ENCODE results near the gene TNFRSF1B. TPM values are rescaled to one million over a fixed set of nuclear protein-coding genes. Genes with fewer than 3 reads are reported as not detected.
A peak's percentile ranks its signal among the peaks of the same experiment; 100 is the strongest.

TNFRSF1B gene
- total RNA-seq, 1 experiment from 2014 or later, result not detected

GRCh38 chr1:12208271-12208670 is 41.5 kb downstream of the TNFRSF1B start:
- H3K36me3 ChIP-seq (ENCODE audit: insufficient read depth, low read length, poor library complexity, severe bottlenecking), result no peaks in the 10 kb centered on the region
- no peaks in the 10 kb centered on the region for H3K9me3 ChIP-seq (ENCODE audit: low read depth, low read length, poor library complexity, severe bottlenecking)
- TF ChIP-seq EZH2 (IDR thresholded peaks at IDR 0.05; ENCODE audit: borderline replicate concordance, low read depth, low read length, poor library complexity, severe bottlenecking) (no peak), CTCF (conservative IDR thresholded peaks at IDR 0.05; ENCODE audit: low read depth, low read length) (no peak)
- CTCF ChIA-PET, result no interaction called here
- no peak overlapping the region for H3K27ac ChIP-seq (ENCODE audit: low read depth, low read length, poor library complexity, severe bottlenecking)
- H3K4me3 ChIP-seq (ENCODE audit: low read depth, low read length, poor library complexity, severe bottlenecking), result no peak overlapping the region
- no peaks in the 10 kb centered on the region for H3K27me3 ChIP-seq (replicated peaks; ENCODE audit: insufficient read depth, low read depth, low read length, poor library complexity)
- POLR2A ChIA-PET (ENCODE audit: low non-redundant PET), result no interaction called here
- BruUV-seq (replicated peaks), result no TSS peak
- intact Hi-C loops (cut with micrococcal nuclease; ENCODE audit: unreplicated experiment), result loop anchor here (1.0 kb wide), 1 partner anchor 84 kb away; no protein-coding TSS in a partner anchor
- H3K4me1 ChIP-seq (ENCODE audit: insufficient read depth, low read length, poor library complexity, severe bottlenecking), result no peaks in the 10 kb centered on the region
- DNase-seq (ENCODE audit: low spot score), result no peak

GRCh38 chr1:12208764-12209494 is 42.1 kb downstream of the TNFRSF1B start:
- peak; percentile 84 for DNase-seq (ENCODE audit: low spot score)
- POLR2A ChIA-PET (ENCODE audit: low non-redundant PET), result no interaction called here
- intact Hi-C loops (cut with micrococcal nuclease; ENCODE audit: unreplicated experiment), result loop anchor here (1.0 kb wide), 1 partner anchor 85 kb away; no protein-coding TSS in a partner anchor
- TF ChIP-seq CTCF (conservative IDR thresholded peaks at IDR 0.05; ENCODE audit: low read depth, low read length) (peak; percentile 87), EZH2 (IDR thresholded peaks at IDR 0.05; ENCODE audit: borderline replicate concordance, low read depth, low read length, poor library complexity, severe bottlenecking) (no peak)
- BruUV-seq (replicated peaks), result no TSS peak
- Histone ChIP-seq H3K27ac (ENCODE audit: low read depth, low read length, poor library complexity, severe bottlenecking) (no peak overlapping the region), H3K9me3 (ENCODE audit: low read depth, low read length, poor library complexity, severe bottlenecking) (no peaks in the 10 kb centered on the region), H3K4me1 (ENCODE audit: insufficient read depth, low read length, poor library complexity, severe bottlenecking) (no peaks in the 10 kb centered on the region), H3K36me3 (ENCODE audit: insufficient read depth, low read length, poor library complexity, severe bottlenecking) (no peaks in the 10 kb centered on the region), H3K4me3 (ENCODE audit: low read depth, low read length, poor library complexity, severe bottlenecking) (no peak overlapping the region), H3K27me3 (replicated peaks; ENCODE audit: insufficient read depth, low read depth, low read length, poor library complexity) (no peaks in the 10 kb centered on the region)
- CTCF ChIA-PET, result interaction anchor here (3.1 kb wide), 1 partner anchor 85 kb away, joined by 12 read pairs; no protein-coding TSS in a partner anchor

GRCh38 chr1:12209495-12209832 is 42.7 kb downstream of the TNFRSF1B start:
- intact Hi-C loops (cut with micrococcal nuclease; ENCODE audit: unreplicated experiment), result no loop called here
- H3K27me3 ChIP-seq (replicated peaks; ENCODE audit: insufficient read depth, low read depth, low read length, poor library complexity), result peaks cover 4% of the 10 kb centered on the region
- ChIA-PET CTCF (interaction anchor here (3.1 kb wide), 1 partner anchor 85 kb away, joined by 12 read pairs; no protein-coding TSS in a partner anchor), POLR2A (ENCODE audit: low non-redundant PET) (no interaction called here)
- no peaks in the 10 kb centered on the region for H3K36me3 ChIP-seq (ENCODE audit: insufficient read depth, low read length, poor library complexity, severe bottlenecking)
- no peak overlapping the region for H3K27ac ChIP-seq (ENCODE audit: low read depth, low read length, poor library complexity, severe bottlenecking)
- DNase-seq (ENCODE audit: low spot score), result no peak
- H3K4me1 ChIP-seq (ENCODE audit: insufficient read depth, low read length, poor library complexity, severe bottlenecking), result no peaks in the 10 kb centered on the region
- no peaks in the 10 kb centered on the region for H3K9me3 ChIP-seq (ENCODE audit: low read depth, low read length, poor library complexity, severe bottlenecking)
- no peak for TF ChIP-seq EZH2 (IDR thresholded peaks at IDR 0.05; ENCODE audit: borderline replicate concordance, low read depth, low read length, poor library complexity, severe bottlenecking)
- no peak for TF ChIP-seq CTCF (conservative IDR thresholded peaks at IDR 0.05; ENCODE audit: low read depth, low read length)
- BruUV-seq (replicated peaks), result no TSS peak
- H3K4me3 ChIP-seq (ENCODE audit: low read depth, low read length, poor library complexity, severe bottlenecking), result no peak overlapping the region
